K562 (cell line): ENCODE results near the gene CCSER1. TPM values are rescaled to one million over a fixed set of nuclear protein-coding genes. Genes with fewer than 3 reads are reported as not detected.

Source experiments
- ATAC-seq: fragments of 200-7000 bp; cut with Tn5 transposase; 3 replicates; pipeline ENCODE4 v1.9.1; 2020; ENCODE audit warnings: moderate library complexity
- BruUV-seq: library from RNA; stranded (reverse); fragments of 400-500 nt; replicated peaks from 2 replicates; lab custom pipeline; 2021; lab: Mats Ljungman, UMichigan
- CTCF ChIA-PET: fragments of 300-600 bp; formaldehyde crosslinking; extraction: SDS; loops from one replicate; lab custom pipeline; 2021; ENCODE audit warnings: low intra/inter-chr PET ratio; lab: Yijun Ruan, JAX
- POLR2A ChIA-PET: fragments of 300-600, 350-650 bp; sonication (Branson Sonifier 250); formaldehyde crosslinking; extraction: SDS; loops from one replicate; lab custom pipeline; 2021; ENCODE audit warnings: antibody characterized with exemption, inconsistent platforms; lab: Yijun Ruan, JAX
- DNase-seq, 4 experiments: peaks; one replicate each; pipeline versions ENCODE4 v3.0.0 to v3.0.0-alpha.2; 2011 to 2018; ENCODE audit warnings: low spot score in 3 of 4, mixed read lengths in 3 of 4; ENCODE audit errors: extremely low read depth in 1 of 4
- FAIRE-seq: peaks from 2 replicates; lab custom pipeline; 2011; peaks lifted over from hg19 to GRCh38; lab: Jason Lieb, UNC
- H2AFZ ChIP-seq: 2 replicates; pipeline ENCODE4 v1.6.0; 2011; ENCODE audit warnings: low read depth, low read length, control low read depth, inconsistent platforms
- H3K27ac ChIP-seq: fragments of 200-600 bp; 3 replicates; pipeline ENCODE4 v1.8.0; 2011; ENCODE audit warnings: low read depth, mild to moderate bottlenecking, control low read depth, inconsistent platforms, low read length, moderate library complexity, mixed read lengths; ENCODE audit errors: extremely low read depth
- H3K27me3 ChIP-seq, 2 experiments: fragments of 300-600 bp in 1 of 2; 2 replicates in 1 of 2; 3 replicates in 1 of 2; pipeline versions ENCODE4 v1.6.0 to v1.8.0; 2011; ENCODE audit warnings: inconsistent platforms in 2 of 2, low read length in 2 of 2, mild to moderate bottlenecking in 1 of 2, mixed read lengths in 1 of 2, moderate library complexity in 1 of 2; ENCODE audit not compliant: control insufficient read depth in 2 of 2, insufficient read depth in 2 of 2
- H3K36me3 ChIP-seq: fragments of 300-600 bp; 3 replicates; pipeline ENCODE4 v1.8.0; 2011; ENCODE audit warnings: mild to moderate bottlenecking, low read length, inconsistent platforms; ENCODE audit not compliant: control insufficient read depth, insufficient read depth
- H3K4me1 ChIP-seq, 2 experiments: fragments of 200-600 bp in 1 of 2; replicated peaks in 1 of 2; 2 replicates in 1 of 2; 3 replicates in 1 of 2; pipeline versions ENCODE4 v1.5.1 to v1.8.0; 2011; ENCODE audit warnings: inconsistent platforms in 2 of 2, low read length in 2 of 2, mild to moderate bottlenecking in 1 of 2, mixed read lengths in 1 of 2, moderate library complexity in 1 of 2; ENCODE audit not compliant: control insufficient read depth in 2 of 2, insufficient read depth in 2 of 2
- H3K4me2 ChIP-seq: 2 replicates; pipeline ENCODE4 v1.6.1; 2011; ENCODE audit warnings: low read length, control low read depth, inconsistent platforms, mixed read lengths; ENCODE audit not compliant: insufficient read depth
- H3K4me3 ChIP-seq: fragments of 200-600 bp; sonication (generic), shearing (Covaris generic); 2 replicates; pipeline ENCODE4 v1.5.1; 2016; ENCODE audit warnings: control low read depth, inconsistent platforms
- H3K79me2 ChIP-seq: fragments of 200-600 bp; 3 replicates; pipeline ENCODE4 v1.8.0; 2011; ENCODE audit warnings: low read length, inconsistent platforms; ENCODE audit not compliant: control insufficient read depth, insufficient read depth
- H3K9ac ChIP-seq, 2 experiments: 2 replicates each; pipeline versions ENCODE4 v1.6.0 to v1.6.1; 2011; ENCODE audit warnings: low read depth in 2 of 2, low read length in 2 of 2, control low read depth in 1 of 2, inconsistent platforms in 1 of 2, mild to moderate bottlenecking in 1 of 2, mixed read lengths in 1 of 2; ENCODE audit not compliant: insufficient read depth in 1 of 2
- H3K9me1 ChIP-seq: one replicate; pipeline ENCODE4 v1.6.0; 2011; ENCODE audit warnings: inconsistent platforms, mild to moderate bottlenecking, low read length, moderate library complexity; ENCODE audit not compliant: control insufficient read depth, insufficient read depth
- H3K9me3 ChIP-seq: replicated peaks from 2 replicates; pipeline ENCODE4 v1.5.1; 2011; ENCODE audit warnings: low read depth, low read length, inconsistent platforms; ENCODE audit not compliant: control insufficient read depth, insufficient read depth
- H4K20me1 ChIP-seq: replicated peaks from 2 replicates; pipeline ENCODE4 v1.6.1; 2011; ENCODE audit warnings: low read length, inconsistent platforms, mixed read lengths; ENCODE audit not compliant: control insufficient read depth, insufficient read depth
- CBX1 ChIP-seq: sonication (generic); IDR thresholded peaks from 2 replicates; pipeline ENCODE4 v1.6.1; 2016; ENCODE audit warnings: antibody characterized with exemption, low read depth, mild to moderate bottlenecking
- CXXC5 ChIP-seq: fragments of 250-450 bp; sonication (Bioruptor Pico); IDR thresholded peaks from 2 replicates; pipeline ENCODE4 v1.8.0; 2022; ENCODE audit warnings: inconsistent platforms, mild to moderate bottlenecking, moderate library complexity
- ERF ChIP-seq: fragments of 450-650 bp; formaldehyde crosslinking; IDR thresholded peaks from 2 replicates; pipeline ENCODE4 v1.4.0; 2020; ENCODE audit warnings: mild to moderate bottlenecking, mixed read lengths
- FOXJ2 ChIP-seq: fragments of 200-800 bp; sonication (Bioruptor generic); IDR thresholded peaks from 2 replicates; pipeline ENCODE4 v1.6.1; 2016; ENCODE audit warnings: missing genetic modification characterization, missing compliant biosample characterization
- IFI16 ChIP-seq: fragments of 250-450 bp; sonication (Bioruptor Pico); IDR thresholded peaks from 2 replicates; pipeline ENCODE4 v2.1.2; 2022; ENCODE audit warnings: mild to moderate bottlenecking, inconsistent platforms
- KDM2B ChIP-seq: fragments of 250-450 bp; sonication (Bioruptor Pico); IDR thresholded peaks from 2 replicates; pipeline ENCODE4 v1.8.0; 2021; ENCODE audit warnings: mild to moderate bottlenecking, moderate library complexity
- PTTG1 ChIP-seq: fragments of 450-650 bp; IDR thresholded peaks from 2 replicates; pipeline ENCODE4 v1.6.1; 2016; ENCODE audit warnings: low read depth, mild to moderate bottlenecking, missing genetic modification characterization, missing compliant biosample characterization
- RFX1 ChIP-seq: fragments of 450-650 bp; IDR thresholded peaks from 2 replicates; pipeline ENCODE4 v1.6.1; 2016; ENCODE audit warnings: mild to moderate bottlenecking, moderate library complexity
- SMARCB1 ChIP-seq: IDR thresholded peaks from 2 replicates; pipeline ENCODE4 v1.6.1; 2011; ENCODE audit warnings: improper control_type of control experiment, low read depth; ENCODE audit not compliant: insufficient read length
- SPI1 ChIP-seq: IDR thresholded peaks from 2 replicates; pipeline ENCODE4 v1.6.1; 2011; ENCODE audit warnings: low read depth, low read length, control low read depth, borderline replicate concordance
- SRF ChIP-seq, 2 experiments: fragments of 250-450, 450-650 bp in 1 of 2; sonication (Bioruptor Pico) in 1 of 2; sonication (generic) in 1 of 2; formaldehyde crosslinking; IDR thresholded peaks; 2 replicates each; pipeline versions ENCODE4 v1.5.0 to v1.5.1; 2020 to 2022; ENCODE audit warnings: mild to moderate bottlenecking in 1 of 2, missing genetic modification reagents in 1 of 2
- TAL1 ChIP-seq: fragments of 450-650 bp; IDR thresholded peaks from 2 replicates; pipeline ENCODE4 v1.6.1; 2016; ENCODE audit warnings: mild to moderate bottlenecking
- ZBTB1 ChIP-seq: sonication (generic); formaldehyde crosslinking; IDR thresholded peaks from 2 replicates; pipeline ENCODE4 v1.8.1; 2023; ENCODE audit warnings: missing genetic modification reagents, low read depth, mild to moderate bottlenecking, borderline replicate concordance
- ZNF124 ChIP-seq: sonication (generic); formaldehyde crosslinking; IDR thresholded peaks from 2 replicates; pipeline ENCODE4 v1.8.1; 2022; ENCODE audit warnings: missing genetic modification reagents
- ZNF263 ChIP-seq: sonication (generic); formaldehyde crosslinking; IDR thresholded peaks from 2 replicates; pipeline ENCODE4 v1.8.0; 2022; ENCODE audit warnings: mild to moderate bottlenecking, missing genetic modification reagents, borderline replicate concordance
- ZNF57 ChIP-seq: fragments of 450-650 bp; formaldehyde crosslinking; IDR thresholded peaks from 2 replicates; pipeline ENCODE4 v1.4.0; 2020; ENCODE audit warnings: mild to moderate bottlenecking, moderate library complexity
- WGBS: fragments of 100-300 bp; shearing (Covaris generic); methylation state at CpG from one replicate; pipeline ENCODE4 v1.1.6; 2016; ENCODE audit warnings: low coverage, mixed read lengths; ENCODE audit not compliant: insufficient coverage; ENCODE audit errors: missing lambda C conversion rate; 5-methylcytosine and 5-hydroxymethylcytosine counted together
- in situ Hi-C: fragments of 300-500 bp; cut with MboI; formaldehyde crosslinking; loops from 4 replicates; pipeline ENCODE4 v1.15.0; 2018; ENCODE audit warnings: inconsistent platforms, mixed read lengths
- intact Hi-C: fragments of 100-400 bp; cut with micrococcal nuclease; formaldehyde crosslinking; loops from 2 replicates; pipeline ENCODE4 v1.14.2; 2022
- polyA plus RNA-seq, 8 experiments: library from polyadenylated mRNA; depleted of rRNA in 4 of 8; stranded (reverse) in 5 of 8; unstranded in 3 of 8; fragments of >200 nt; fragmentation: Nextera tagmentation in 2 of 8; fragmentation: Illumina TruSeq in 1 of 8; extraction: Ambion mirVana in 2 of 8; extraction: Trizol in 1 of 8; gene quantifications; 2 replicates each; pipeline versions ENCODE4 v1.2.1 to v1.2.3, GENCODE V29; 2011 to 2014; ENCODE audit warnings: inconsistent platforms in 1 of 8, missing spikeins in 1 of 8
- total RNA-seq, 7 experiments: library from RNA; depleted of rRNA in 6 of 7; stranded (reverse); fragments of >200 nt in 6 of 7; fragmentation: Illumina TruSeq in 2 of 7; extraction: Trizol in 2 of 7; gene quantifications; 2 replicates each; pipeline versions ENCODE4 v1.2.1 to v1.2.3, GENCODE V29; 2011 to 2021; ENCODE audit warnings: low replicate concordance in 1 of 7

The CCSER1 gene
- total and polyA plus RNA-seq, 9 of the 15 experiments (the other 6 are each of a cell fraction or from before 2014, with no cell fraction given): not detected

GRCh38 chr4:90745176-90745575, 618.0 kb downstream of the CCSER1 start:
- H4K20me1 ChIP-seq: no peaks in the 10 kb centered on the region
- FAIRE-seq (no peak), ATAC-seq (no peak), DNase-seq (no peak)
- no peaks in the 10 kb centered on the region for H3K9me1 ChIP-seq
- H3K9me3 ChIP-seq: no peaks in the 10 kb centered on the region; the same call in 1 of the 2 replicates
- no peaks in the 10 kb centered on the region for H3K27me3 ChIP-seq
- H3K4me1 ChIP-seq: no peaks in the 10 kb centered on the region
- H3K9ac ChIP-seq: no peak overlapping the region
- CTCF ChIA-PET: no interaction called here
- no peak overlapping the region for H3K4me3 ChIP-seq
- intact Hi-C loops (no loop called here), in situ Hi-C loops (no loop called here)
- WGBS: 0% methylated on average over 4 of the region's 4 CpGs
- H3K36me3 ChIP-seq: no peaks in the 10 kb centered on the region
- POLR2A ChIA-PET: no interaction called here
- no peak overlapping the region for H3K27ac ChIP-seq
- H3K79me2 ChIP-seq: no peaks in the 10 kb centered on the region
- TF ChIP-seq IFI16 (CRISPR knock-in tag): no peak
- no peak for TF ChIP-seq ZBTB1 (CRISPR knock-in tag)
- no peak for TF ChIP-seq ERF
- no peak for TF ChIP-seq FOXJ2 (tag)
- TF ChIP-seq ZNF124 (CRISPR knock-in tag): no peak
- no peak for TF ChIP-seq SPI1
- TF ChIP-seq TAL1: no peak
- TF ChIP-seq SMARCB1: no peak
- TF ChIP-seq ZNF57: no peak
- TF ChIP-seq ZNF263 (CRISPR knock-in tag): no peak
- TF ChIP-seq CBX1: no peak
- TF ChIP-seq SRF (CRISPR knock-in tag; IDR thresholded peaks at IDR 0.05): no peak
- TF ChIP-seq KDM2B (CRISPR knock-in tag): no peak
- no peak for TF ChIP-seq RFX1
- no peak for TF ChIP-seq CXXC5
- no peak for TF ChIP-seq PTTG1 (tag)
- no peak overlapping the region for H3K4me2 ChIP-seq
- BruUV-seq: no TSS peak
- H2AFZ ChIP-seq: no peak overlapping the region
